DOHH2 (cell line): ENCODE results near the gene ANO8.
A peak's percentile ranks its signal among the peaks of the same experiment; 100 is the strongest.

Experiments
- H3F3A ChIP-seq: fragments of 200-600 bp; sonication (generic), shearing (Covaris generic); 2 replicates; pipeline ENCODE4 v1.6.0; 2016; ENCODE audit warnings: antibody characterized with exemption, mild to moderate bottlenecking; ENCODE audit not compliant: control insufficient read depth, insufficient read depth
- H3K27ac ChIP-seq: fragments of 200-600 bp; sonication (generic); 2 replicates; pipeline ENCODE4 v1.5.1; 2014; ENCODE audit warnings: low read depth, mild to moderate bottlenecking, low read length, moderate library complexity
- H3K27me3 ChIP-seq: fragments of 200-600 bp; sonication (generic); 2 replicates; pipeline ENCODE4 v1.6.1; 2014; ENCODE audit warnings: mild to moderate bottlenecking, low read length, mixed read lengths; ENCODE audit not compliant: control insufficient read depth
- H3K36me3 ChIP-seq: fragments of 200-600 bp; sonication (generic); 2 replicates; pipeline ENCODE4 v1.6.1; 2014; ENCODE audit warnings: mild to moderate bottlenecking, low read length, moderate library complexity, mixed read lengths; ENCODE audit not compliant: control insufficient read depth
- H3K4me1 ChIP-seq: fragments of 200-600 bp; sonication (generic); 2 replicates; pipeline ENCODE4 v1.6.1; 2014; ENCODE audit warnings: mild to moderate bottlenecking, low read length, mixed read lengths; ENCODE audit not compliant: control insufficient read depth
- H3K4me2 ChIP-seq: fragments of 200-600 bp; sonication (generic); 2 replicates; pipeline ENCODE4 v1.6.0; 2014; ENCODE audit warnings: mild to moderate bottlenecking, low read length, moderate library complexity
- H3K4me3 ChIP-seq: fragments of 200-600 bp; sonication (generic); 2 replicates; pipeline ENCODE4 v1.5.1; 2014; ENCODE audit warnings: mild to moderate bottlenecking, low read length, mixed read lengths
- H3K79me2 ChIP-seq: fragments of 200-600 bp; sonication (generic); 2 replicates; pipeline ENCODE4 v1.6.1; 2014; ENCODE audit warnings: mild to moderate bottlenecking, low read length, mixed read lengths; ENCODE audit not compliant: control insufficient read depth
- H3K9me2 ChIP-seq: fragments of 200-600 bp; sonication (generic); replicated peaks from 2 replicates; pipeline ENCODE4 v1.6.1; 2014; ENCODE audit warnings: mild to moderate bottlenecking, low read length, mixed read lengths; ENCODE audit not compliant: control insufficient read depth
- H3K9me3 ChIP-seq: fragments of 200-600 bp; sonication (generic); 2 replicates; pipeline ENCODE4 v1.6.1; 2014; ENCODE audit warnings: antibody characterized with exemption, low read length, mixed read lengths; ENCODE audit not compliant: control insufficient read depth, insufficient read depth
- H4K20me1 ChIP-seq: fragments of 200-600 bp; sonication (generic); 2 replicates; pipeline ENCODE4 v1.6.0; 2014; ENCODE audit warnings: low read depth, mild to moderate bottlenecking, antibody characterized with exemption, low read length, moderate library complexity; ENCODE audit not compliant: control insufficient read depth, insufficient read depth
- EZH2phosphoT487 ChIP-seq: fragments of 200-600 bp; sonication (generic); IDR thresholded peaks from 2 replicates; pipeline ENCODE4 v1.6.1; 2017; ENCODE audit warnings: borderline replicate concordance, mild to moderate bottlenecking, antibody characterized with exemption, low read length, moderate library complexity, mixed read lengths
- TF ChIP-seq, protein P1 (sequence below): fragments of 200-600 bp; sonication (generic); IDR thresholded peaks from one replicate; pipeline ENCODE4 v1.5.1; 2014; ENCODE audit warnings: antibody characterized with exemption, mild to moderate bottlenecking, low read depth, low read length; ENCODE audit not compliant: poor library complexity, severe bottlenecking

ANO8 gene

GRCh38 chr19:17327654-17328516 lies 6.8 kb downstream of the ANO8 start:
- Histone ChIP-seq H3K27me3 (peaks cover 8% of the 10 kb centered on the region), H3K9me2 (no peaks in the 10 kb centered on the region), H3K27ac (no peak overlapping the region), H4K20me1 (no peaks in the 10 kb centered on the region), H3F3A (peaks cover 5% of the 10 kb centered on the region), H3K4me3 (peak overlapping the region; percentile 49), H3K36me3 (peaks cover 2% of the 10 kb centered on the region; the same call in 1 of the 2 replicates), H3K79me2 (no peaks in the 10 kb centered on the region), H3K4me2 (peak overlapping the region; percentile 57), H3K9me3 (peaks cover 5% of the 10 kb centered on the region; the same call in 1 of the 2 replicates), H3K4me1 (peaks cover 26% of the 10 kb centered on the region)
- no peak for TF ChIP-seq EZH2phosphoT487
- TF ChIP-seq, protein P1, sequence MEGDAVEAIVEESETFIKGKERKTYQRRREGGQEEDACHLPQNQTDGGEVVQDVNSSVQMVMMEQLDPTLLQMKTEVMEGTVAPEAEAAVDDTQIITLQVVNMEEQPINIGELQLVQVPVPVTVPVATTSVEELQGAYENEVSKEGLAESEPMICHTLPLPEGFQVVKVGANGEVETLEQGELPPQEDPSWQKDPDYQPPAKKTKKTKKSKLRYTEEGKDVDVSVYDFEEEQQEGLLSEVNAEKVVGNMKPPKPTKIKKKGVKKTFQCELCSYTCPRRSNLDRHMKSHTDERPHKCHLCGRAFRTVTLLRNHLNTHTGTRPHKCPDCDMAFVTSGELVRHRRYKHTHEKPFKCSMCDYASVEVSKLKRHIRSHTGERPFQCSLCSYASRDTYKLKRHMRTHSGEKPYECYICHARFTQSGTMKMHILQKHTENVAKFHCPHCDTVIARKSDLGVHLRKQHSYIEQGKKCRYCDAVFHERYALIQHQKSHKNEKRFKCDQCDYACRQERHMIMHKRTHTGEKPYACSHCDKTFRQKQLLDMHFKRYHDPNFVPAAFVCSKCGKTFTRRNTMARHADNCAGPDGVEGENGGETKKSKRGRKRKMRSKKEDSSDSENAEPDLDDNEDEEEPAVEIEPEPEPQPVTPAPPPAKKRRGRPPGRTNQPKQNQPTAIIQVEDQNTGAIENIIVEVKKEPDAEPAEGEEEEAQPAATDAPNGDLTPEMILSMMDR = no peak

DNA sequence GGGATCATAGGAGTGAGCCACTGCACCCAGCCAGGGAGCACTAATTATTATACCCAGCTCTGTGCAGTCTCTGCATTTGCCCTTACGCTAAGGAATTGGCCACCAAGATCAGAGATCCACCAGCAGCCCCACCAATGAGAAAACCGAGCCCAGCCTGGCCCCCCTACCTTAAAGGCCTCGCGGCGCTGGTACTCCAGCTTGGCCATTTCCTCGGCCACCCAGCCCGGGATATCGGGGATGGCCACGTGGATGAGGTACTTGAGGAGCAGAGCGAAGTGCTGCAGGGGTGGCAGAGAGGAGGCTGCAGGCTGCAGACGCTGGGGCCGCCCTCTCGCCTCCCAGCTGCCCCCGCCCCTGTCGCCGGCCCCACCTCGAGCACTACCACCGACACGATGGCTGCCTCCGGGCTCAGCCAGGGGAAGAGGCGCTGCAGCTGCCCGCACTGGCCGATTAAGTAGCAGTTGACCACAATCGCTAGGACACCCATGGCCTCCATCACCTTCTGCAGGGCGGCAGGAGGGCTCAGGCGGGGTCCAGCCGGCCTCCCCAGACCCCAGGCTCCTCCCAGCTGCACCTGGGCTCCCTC lies 7.5 kb downstream of the ANO8 start:
- Histone ChIP-seq H3F3A (peaks cover 5% of the 10 kb centered on the region), H4K20me1 (no peaks in the 10 kb centered on the region), H3K9me3 (no peaks in the 10 kb centered on the region), H3K9me2 (no peaks in the 10 kb centered on the region), H3K4me3 (no peak overlapping the region), H3K27ac (no peak overlapping the region), H3K4me1 (peaks cover 24% of the 10 kb centered on the region), H3K27me3 (peaks cover 8% of the 10 kb centered on the region), H3K36me3 (peaks cover 6% of the 10 kb centered on the region; the same call in 1 of the 2 replicates), H3K79me2 (no peaks in the 10 kb centered on the region), H3K4me2 (no peak overlapping the region)
- TF ChIP-seq, protein P1 = no peak
- TF ChIP-seq EZH2phosphoT487 = no peak

- Histone ChIP-seq H3K4me3 (no peak overlapping the region), H3K9me2 (no peaks in the 10 kb centered on the region), H4K20me1 (no peaks in the 10 kb centered on the region), H3K27ac (no peak overlapping the region), H3K4me1 (peaks cover 24% of the 10 kb centered on the region), H3K36me3 (peaks cover 9% of the 10 kb centered on the region; the same call in 1 of the 2 replicates), H3K4me2 (no peak overlapping the region), H3K79me2 (no peaks in the 10 kb centered on the region), H3K9me3 (no peaks in the 10 kb centered on the region), H3F3A (peaks cover 5% of the 10 kb centered on the region), H3K27me3 (peaks cover 8% of the 10 kb centered on the region)
- TF ChIP-seq EZH2phosphoT487 = no peak
- TF ChIP-seq, protein P1 = no peak
These were observed 8.1 kb downstream of the ANO8 start for GRCh38 chr19:17326595-17326966.
